HepG2 (cell line): ENCODE data around the gene TSSK3. TPM values are rescaled to one million over a fixed set of nuclear protein-coding genes. Genes with fewer than 3 reads are reported as not detected.
A peak's percentile ranks its signal among the peaks of the same experiment; 100 is the strongest.

Source experiments
- BHLHE40 ChIP-seq: IDR thresholded peaks from 2 replicates; pipeline ENCODE4 v1.6.1; 2011; ENCODE audit warnings: low read length, improper control_type of control experiment
- HMGXB4 ChIP-seq, 2 experiments: sonication (generic) in 1 of 2; formaldehyde crosslinking in 1 of 2; IDR thresholded peaks; 2 replicates each; pipeline versions ENCODE4 v1.4.0 to v1.6.1; 2018 to 2020; ENCODE audit warnings: missing genetic modification reagents in 2 of 2, borderline replicate concordance in 1 of 2, low read depth in 1 of 2, mild to moderate bottlenecking in 1 of 2, missing biosample characterization in 1 of 2
- HNF4A ChIP-seq: sonication (generic); formaldehyde crosslinking; IDR thresholded peaks from 2 replicates; pipeline ENCODE4 v1.4.0; 2020; ENCODE audit warnings: missing genetic modification reagents
- HOXD1 ChIP-seq: sonication (generic); formaldehyde crosslinking; IDR thresholded peaks from 2 replicates; pipeline ENCODE4 v1.5.0; 2020; ENCODE audit warnings: missing genetic modification reagents
- IRX3 ChIP-seq: sonication (generic); formaldehyde crosslinking; IDR thresholded peaks from 2 replicates; pipeline ENCODE4 v1.8.1; 2023; ENCODE audit warnings: mild to moderate bottlenecking, low read depth, missing genetic modification reagents, borderline replicate concordance
- MAZ ChIP-seq, 2 experiments: sonication (generic) in 1 of 2; formaldehyde crosslinking in 1 of 2; IDR thresholded peaks; 2 replicates each; pipeline versions ENCODE4 v1.5.0 to v1.6.1; 2012 to 2020; ENCODE audit warnings: low read depth in 2 of 2, mild to moderate bottlenecking in 2 of 2, borderline replicate concordance in 1 of 2, improper control_type of control experiment in 1 of 2, low read length in 1 of 2, missing genetic modification reagents in 1 of 2, moderate library complexity in 1 of 2
- NR2F2 ChIP-seq: IDR thresholded peaks from 2 replicates; pipeline ENCODE4 v1.6.1; 2012; ENCODE audit warnings: low read depth, inconsistent platforms, borderline replicate concordance
- RBM22 ChIP-seq: fragments of 200-400 bp; formaldehyde crosslinking; optimal IDR thresholded peaks from 2 replicates; pipeline ENCODE3; 2017; ENCODE audit warnings: mild to moderate bottlenecking, low read length, moderate library complexity
- RXRA ChIP-seq: sonication (generic); formaldehyde crosslinking; IDR thresholded peaks from 2 replicates; pipeline ENCODE4 v1.5.1; 2020; ENCODE audit warnings: missing genetic modification reagents
- SMARCE1 ChIP-seq: fragments of 450-650 bp; IDR thresholded peaks from 2 replicates; pipeline ENCODE4 v1.6.1; 2017; ENCODE audit warnings: borderline replicate concordance
- STAT6 ChIP-seq: sonication (generic); formaldehyde crosslinking; IDR thresholded peaks from 2 replicates; pipeline ENCODE4 v1.4.0; 2020; ENCODE audit warnings: missing genetic modification reagents, mild to moderate bottlenecking, borderline replicate concordance
- SUZ12 ChIP-seq: fragments of 150-350 bp; IDR thresholded peaks from 2 replicates; pipeline ENCODE4 v1.6.1; 2014; ENCODE audit warnings: low read depth, low read length
- THRA ChIP-seq: sonication (generic); formaldehyde crosslinking; IDR thresholded peaks from 2 replicates; pipeline ENCODE4 v1.4.0; 2020; ENCODE audit warnings: missing genetic modification reagents, borderline replicate concordance
- ZFP82 ChIP-seq: sonication (generic); formaldehyde crosslinking; IDR thresholded peaks from 2 replicates; pipeline ENCODE4 v1.5.1; 2020; ENCODE audit warnings: mild to moderate bottlenecking, missing genetic modification reagents, borderline replicate concordance
- ZFY ChIP-seq: sonication (generic); formaldehyde crosslinking; IDR thresholded peaks from 2 replicates; pipeline ENCODE4 v1.4.0; 2020; ENCODE audit warnings: missing genetic modification reagents
- ZNF337 ChIP-seq: sonication (generic); formaldehyde crosslinking; IDR thresholded peaks from 2 replicates; pipeline ENCODE4 v1.5.1; 2020; ENCODE audit warnings: missing genetic modification reagents, low read depth, mild to moderate bottlenecking, borderline replicate concordance
- ZNF414 ChIP-seq: sonication (generic); formaldehyde crosslinking; IDR thresholded peaks from 2 replicates; pipeline ENCODE4 v1.5.0; 2020; ENCODE audit warnings: missing genetic modification reagents
- ZNF432 ChIP-seq: sonication (generic); formaldehyde crosslinking; IDR thresholded peaks from 2 replicates; pipeline ENCODE4 v1.5.0; 2020; ENCODE audit warnings: missing genetic modification reagents, mild to moderate bottlenecking, borderline replicate concordance
- ZNF552 ChIP-seq: sonication (generic); formaldehyde crosslinking; IDR thresholded peaks from 2 replicates; pipeline ENCODE4 v1.9.0; 2022; ENCODE audit warnings: missing genetic modification reagents, mild to moderate bottlenecking, borderline replicate concordance
- ZNF567 ChIP-seq: sonication (generic); formaldehyde crosslinking; IDR thresholded peaks from 2 replicates; pipeline ENCODE4 v1.8.1; 2023; ENCODE audit warnings: mild to moderate bottlenecking, missing genetic modification reagents, borderline replicate concordance
- ZNF674 ChIP-seq: sonication (generic); formaldehyde crosslinking; IDR thresholded peaks from 2 replicates; pipeline ENCODE4 v1.5.0; 2020; ENCODE audit warnings: low read depth, mild to moderate bottlenecking, missing genetic modification reagents
- ZNF784 ChIP-seq: sonication (generic); formaldehyde crosslinking; IDR thresholded peaks from 2 replicates; pipeline ENCODE4 v1.5.1; 2020; ENCODE audit warnings: missing genetic modification reagents, mild to moderate bottlenecking, borderline replicate concordance
- polyA plus RNA-seq, 8 experiments: library from polyadenylated mRNA; depleted of rRNA in 3 of 8; stranded (reverse) in 7 of 8; unstranded in 1 of 8; fragments of >200 nt; fragmentation: Illumina TruSeq in 4 of 8; extraction: Trizol in 4 of 8; gene quantifications; 2 replicates each; pipeline versions ENCODE4 v1.2.1 to v1.2.3, GENCODE V29; 2011 to 2016; ENCODE audit warnings: low read depth in 4 of 8, missing spikeins in 1 of 8, mixed read lengths in 1 of 8; ENCODE audit not compliant: insufficient read depth in 1 of 8
- total RNA-seq, 5 experiments: library from RNA; depleted of rRNA; stranded (reverse); fragments of >200 nt; fragmentation: Illumina TruSeq; extraction: Trizol; gene quantifications; 2 replicates each; pipeline ENCODE4 v1.2.3, GENCODE V29; 2016; ENCODE audit warnings: low read depth in 1 of 5

Gene TSSK3
- total and polyA plus RNA-seq, 2 of the 13 experiments (the other 11 are each of a cell fraction or from before 2014, with no cell fraction given): 1.0 to 1.1 TPM

GRCh38 chr1:32321712-32322291, 40.5 kb upstream of the TSSK3 start (continued):
- TF ChIP-seq RBM22 (peak; percentile 37), ZNF337 (CRISPR knock-in tag) (no peak), ZFP82 (peak; percentile 39; the same call in 1 of the 2 replicates), HMGXB4 (CRISPR knock-in tag; IDR thresholded peaks at IDR 0.05; ENCODE audit: borderline replicate concordance in 1 of 2, low read depth in 1 of 2) (no peak), ZNF784 (CRISPR knock-in tag) (no peak), HNF4A (CRISPR knock-in tag) (peak; percentile 96), ZNF414 (CRISPR knock-in tag) (no peak), HOXD1 (no peak), SMARCE1 (no peak), STAT6 (CRISPR knock-in tag) (no peak), THRA (CRISPR knock-in tag) (peak; percentile 55; the same call in 1 of the 2 replicates), NR2F2 (no peak), RXRA (CRISPR knock-in tag) (no peak; the same call in 1 of the 2 replicates), SUZ12 (no peak), ZNF432 (CRISPR knock-in tag) (no peak), BHLHE40 (no peak), ZFY (peak; percentile 43; the same call in 1 of the 2 replicates), ZNF552 (CRISPR knock-in tag) (no peak), ZNF674 (CRISPR knock-in tag) (no peak), MAZ (IDR thresholded peaks at IDR 0.05; ENCODE audit: borderline replicate concordance, low read depth, low read length) (no peak), MAZ (CRISPR knock-in tag; IDR thresholded peaks at IDR 0.05; ENCODE audit: low read depth) (peak; percentile 54; the same call in 1 of the 2 replicates), ZNF567 (no peak), IRX3 (no peak)
